ENCODE data around the gene POLDIP3.

The POLDIP3 gene

GRCh38 chr22:42643634-42644421 lies 29.1 kb upstream of the POLDIP3 start:
- TF ChIP-seq PAX5 (IDR thresholded peaks at IDR 0.05; ENCODE audit: insufficient read depth, low read length, severe bottlenecking) (no peak), POU2F2 (IDR thresholded peaks at IDR 0.05; ENCODE audit: low read depth, low read length) (no peak), POLR2AphosphoS5 (IDR thresholded peaks at IDR 0.05; ENCODE audit: low read depth, low read length) (no peak), TAF1 (IDR thresholded peaks at IDR 0.05; ENCODE audit: low read depth, low read length) (no peak), SPI1 (IDR thresholded peaks at IDR 0.05; ENCODE audit: low read depth, low read length) (no peak), POLR2A (IDR thresholded peaks at IDR 0.05; ENCODE audit: low read depth, low read length) (no peak)
- DNase-seq (ENCODE audit: insufficient read length, low spot score) (no peak), FAIRE-seq (no peak)

- DNase-seq (ENCODE audit: insufficient read length, low spot score): peak; percentile 37
- FAIRE-seq: peak; percentile 71
- TF ChIP-seq POLR2A (IDR thresholded peaks at IDR 0.05; ENCODE audit: low read depth, low read length): no peak
- no peak for TF ChIP-seq POU2F2 (IDR thresholded peaks at IDR 0.05; ENCODE audit: low read depth, low read length)
Measured at GRCh38 chr22:42642806-42643633, 28.3 kb upstream of the POLDIP3 start.

- DNase-seq (ENCODE audit: insufficient read length, low spot score): no peak
- no peak for TF ChIP-seq POLR2A (IDR thresholded peaks at IDR 0.05; ENCODE audit: low read depth, low read length)
- no peak for TF ChIP-seq POU2F2 (IDR thresholded peaks at IDR 0.05; ENCODE audit: low read depth, low read length)
- no peak for TF ChIP-seq PAX5 (IDR thresholded peaks at IDR 0.05; ENCODE audit: insufficient read depth, low read length, severe bottlenecking)
- TF ChIP-seq SPI1 (IDR thresholded peaks at IDR 0.05; ENCODE audit: low read depth, low read length): no peak
- TF ChIP-seq POLR2AphosphoS5 (IDR thresholded peaks at IDR 0.05; ENCODE audit: low read depth, low read length): no peak
- no peak for TF ChIP-seq TAF1 (IDR thresholded peaks at IDR 0.05; ENCODE audit: low read depth, low read length)
- no peak for FAIRE-seq
Measured at GRCh38 chr22:42641801-42642413, 27.2 kb upstream of the POLDIP3 start.

- FAIRE-seq: peak; percentile 74
- no peak for DNase-seq (ENCODE audit: insufficient read length, low spot score)
- no peak for TF ChIP-seq PAX5 (IDR thresholded peaks at IDR 0.05; ENCODE audit: insufficient read depth, low read length, severe bottlenecking)
- no peak for TF ChIP-seq SPI1 (IDR thresholded peaks at IDR 0.05; ENCODE audit: low read depth, low read length)
- no peak for TF ChIP-seq POLR2AphosphoS5 (IDR thresholded peaks at IDR 0.05; ENCODE audit: low read depth, low read length)
- no peak for TF ChIP-seq POU2F2 (IDR thresholded peaks at IDR 0.05; ENCODE audit: low read depth, low read length)
- TF ChIP-seq POLR2A (IDR thresholded peaks at IDR 0.05; ENCODE audit: low read depth, low read length): no peak
- no peak for TF ChIP-seq TAF1 (IDR thresholded peaks at IDR 0.05; ENCODE audit: low read depth, low read length)
Measured at GRCh38 chr22:42639541-42640241, 25.0 kb upstream of the POLDIP3 start.

GRCh38 chr22:42637555-42637954 lies 22.9 kb upstream of the POLDIP3 start:
- TF ChIP-seq SPI1 (IDR thresholded peaks at IDR 0.05; ENCODE audit: low read depth, low read length) (no peak), POLR2AphosphoS5 (IDR thresholded peaks at IDR 0.05; ENCODE audit: low read depth, low read length) (no peak), POLR2A (IDR thresholded peaks at IDR 0.05; ENCODE audit: low read depth, low read length) (no peak), TAF1 (IDR thresholded peaks at IDR 0.05; ENCODE audit: low read depth, low read length) (no peak), POU2F2 (IDR thresholded peaks at IDR 0.05; ENCODE audit: low read depth, low read length) (no peak), PAX5 (IDR thresholded peaks at IDR 0.05; ENCODE audit: insufficient read depth, low read length, severe bottlenecking) (no peak)
- FAIRE-seq (no peak), DNase-seq (ENCODE audit: insufficient read length, low spot score) (no peak)

- FAIRE-seq (no peak), DNase-seq (ENCODE audit: insufficient read length, low spot score) (no peak)
- TF ChIP-seq SPI1 (IDR thresholded peaks at IDR 0.05; ENCODE audit: low read depth, low read length) (no peak), PAX5 (IDR thresholded peaks at IDR 0.05; ENCODE audit: insufficient read depth, low read length, severe bottlenecking) (no peak), POU2F2 (IDR thresholded peaks at IDR 0.05; ENCODE audit: low read depth, low read length) (no peak), TAF1 (IDR thresholded peaks at IDR 0.05; ENCODE audit: low read depth, low read length) (no peak), POLR2A (IDR thresholded peaks at IDR 0.05; ENCODE audit: low read depth, low read length) (no peak), POLR2AphosphoS5 (IDR thresholded peaks at IDR 0.05; ENCODE audit: low read depth, low read length) (no peak)
Measured at GRCh38 chr22:42636506-42636905, 21.8 kb upstream of the POLDIP3 start.

- FAIRE-seq (no peak), DNase-seq (ENCODE audit: insufficient read length, low spot score) (no peak)
- TF ChIP-seq TAF1 (IDR thresholded peaks at IDR 0.05; ENCODE audit: low read depth, low read length): no peak
- no peak for TF ChIP-seq SPI1 (IDR thresholded peaks at IDR 0.05; ENCODE audit: low read depth, low read length)
- no peak for TF ChIP-seq POLR2A (IDR thresholded peaks at IDR 0.05; ENCODE audit: low read depth, low read length)
- no peak for TF ChIP-seq PAX5 (IDR thresholded peaks at IDR 0.05; ENCODE audit: insufficient read depth, low read length, severe bottlenecking)
- TF ChIP-seq POLR2AphosphoS5 (IDR thresholded peaks at IDR 0.05; ENCODE audit: low read depth, low read length): no peak
- TF ChIP-seq POU2F2 (IDR thresholded peaks at IDR 0.05; ENCODE audit: low read depth, low read length): no peak
Measured at GRCh38 chr22:42635531-42635930, 20.8 kb upstream of the POLDIP3 start.

GRCh38 chr22:42633013-42633412 lies 18.3 kb upstream of the POLDIP3 start:
- DNase-seq (ENCODE audit: insufficient read length, low spot score) (no peak), FAIRE-seq (no peak)
- TF ChIP-seq POLR2AphosphoS5 (IDR thresholded peaks at IDR 0.05; ENCODE audit: low read depth, low read length) (no peak), TAF1 (IDR thresholded peaks at IDR 0.05; ENCODE audit: low read depth, low read length) (no peak), PAX5 (IDR thresholded peaks at IDR 0.05; ENCODE audit: insufficient read depth, low read length, severe bottlenecking) (no peak), POLR2A (IDR thresholded peaks at IDR 0.05; ENCODE audit: low read depth, low read length) (no peak), POU2F2 (IDR thresholded peaks at IDR 0.05; ENCODE audit: low read depth, low read length) (no peak), SPI1 (IDR thresholded peaks at IDR 0.05; ENCODE audit: low read depth, low read length) (no peak)

Data from GM12891 (cell line).